ENCODE measurements around the gene GOLGA6C. TPM values are rescaled to one million over a fixed set of nuclear protein-coding genes. Genes with fewer than 3 reads are reported as not detected.
"Not testable (repeated sequence)": the region's sequence is repeated elsewhere in the genome, so short reads cannot be mapped to it uniquely, and the experiment has no call there.

GOLGA6C gene
- total RNA-seq: not detected
- not detected for polyA plus RNA-seq
- total RNA-seq: 0 to 0.09 (median 0) reads per million in 6 experiments

DNA sequence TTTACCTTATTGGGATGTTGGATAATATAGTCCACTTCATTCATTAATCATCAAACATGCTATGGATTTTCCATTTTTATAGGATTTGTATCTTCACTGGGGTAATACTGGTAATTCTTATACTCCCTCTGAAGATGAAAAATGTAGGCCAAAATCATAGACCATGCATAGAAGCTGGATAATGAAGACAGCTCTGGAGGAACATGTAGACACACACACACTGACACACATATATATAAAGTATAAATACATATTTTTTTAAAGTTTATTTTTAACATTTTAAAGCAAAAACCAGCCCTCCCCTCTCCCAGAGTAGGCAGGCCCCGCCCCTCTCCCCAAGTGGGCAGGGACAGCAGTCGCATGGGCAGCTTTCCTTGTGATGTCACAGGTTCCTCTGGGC lies at the start of gene GOLGA6C:
GOLGA6C (plus strand) TSS at position 301 of the 400 bp plus-strand sequence. CDS start 265 bp downstream, outside the sequence.
- H3K4me3 Mint-ChIP-seq, ATAC-seq: not testable (repeated sequence)

DNA sequence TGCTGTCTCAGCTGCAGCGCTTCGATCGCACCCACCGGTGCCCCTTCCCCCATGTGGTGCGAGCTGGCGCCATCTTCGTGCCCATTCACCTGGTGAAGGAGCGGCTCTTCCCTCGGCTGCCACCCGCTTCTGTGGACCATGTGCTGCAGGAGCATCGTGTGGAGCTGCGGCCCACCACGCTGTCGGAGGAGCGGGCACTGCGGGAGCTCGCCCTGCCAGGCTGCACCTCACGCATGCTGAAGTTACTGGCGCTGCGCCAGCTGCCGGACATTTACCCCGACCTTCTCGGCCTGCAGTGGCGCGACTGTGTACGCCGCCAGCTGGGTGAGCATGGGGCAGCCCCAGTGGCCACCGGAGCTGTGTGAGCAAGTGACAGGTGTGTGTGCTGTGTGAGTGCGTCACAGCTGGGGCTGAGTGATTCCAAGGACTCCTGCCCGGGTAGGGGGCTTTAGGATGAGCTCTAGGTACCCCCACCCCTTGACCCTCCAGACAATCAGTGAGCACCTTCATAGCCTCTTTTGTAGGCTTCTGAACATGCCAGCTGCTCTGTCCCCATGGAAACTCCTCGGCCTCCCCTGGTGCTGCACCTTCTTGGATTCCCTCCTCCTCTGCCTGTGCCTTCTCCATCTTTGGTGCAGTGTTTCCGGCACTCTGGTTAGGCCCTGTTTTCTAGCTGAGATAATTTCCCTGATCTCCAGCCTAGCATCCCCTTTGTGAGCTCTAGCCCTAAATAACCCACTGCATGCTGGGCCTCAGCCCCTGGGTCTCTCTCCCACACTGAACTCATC lies 49.4 kb upstream of the GOLGA6C start:
- POLR2A ChIA-PET: no interaction called here
- peak overlapping the region in 3 of 10 donors; percentile 40 to 70 (median 70) for H3K27ac Mint-ChIP-seq
- H3K9me3 Mint-ChIP-seq: no peaks in the 10 kb centered on the region
- H3K4me3 Mint-ChIP-seq: peak overlapping the region in 1 of 10 donors; percentile 18
- H3K4me1 Mint-ChIP-seq: peaks cover 25 to 62% (median 49%) of the 10 kb centered on the region in 4 donors
- ATAC-seq (no peak), DNase-seq (no peak)
- no peaks in the 10 kb centered on the region for H3K27me3 Mint-ChIP-seq
- peaks cover 0 to 51% (median 0%) of the 10 kb centered on the region in 3 donors for H3K36me3 Mint-ChIP-seq

More for the DNA sequence above, at the start of gene GOLGA6C:
- H3K27ac Mint-ChIP-seq, H3K36me3 Mint-ChIP-seq, POLR2A ChIA-PET, DNase-seq, H3K9me3 Mint-ChIP-seq, H3K4me1 Mint-ChIP-seq, H3K27me3 Mint-ChIP-seq: not testable (repeated sequence)

DNA sequence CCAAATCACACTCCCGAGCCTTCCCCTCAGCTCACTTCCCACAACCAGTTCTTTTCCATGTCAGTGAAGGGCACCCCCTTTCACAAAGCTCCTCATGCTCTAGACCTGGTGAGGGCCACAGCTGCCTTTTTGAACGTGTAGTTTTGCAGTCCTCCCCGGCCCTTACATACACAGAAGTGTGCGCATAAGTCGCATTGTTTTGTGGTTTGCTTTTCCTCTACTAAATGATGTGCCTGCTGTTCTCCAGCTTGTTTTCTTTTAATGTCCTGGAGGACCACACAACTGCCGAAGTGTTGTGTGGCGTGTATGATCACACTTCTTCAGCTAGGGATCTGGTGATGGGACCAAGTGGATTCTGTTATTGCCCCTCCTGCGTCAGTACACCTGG lies 48.9 kb upstream of the GOLGA6C start:
- Mint-ChIP-seq H3K4me1 (peaks cover 22 to 56% (median 43%) of the 10 kb centered on the region in 4 donors), H3K36me3 (peaks cover 0 to 51% (median 0%) of the 10 kb centered on the region in 3 donors), H3K4me3 (peak overlapping the region in 1 of 10 donors; percentile 18), H3K9me3 (no peaks in the 10 kb centered on the region), H3K27ac (peak overlapping the region in 5 of 10 donors; percentile 47 to 75 (median 70)), H3K27me3 (no peaks in the 10 kb centered on the region)
- POLR2A ChIA-PET: interaction anchor here (0.7 kb wide), 1 partner anchor 168 kb away, joined by 3 read pairs; no protein-coding TSS in a partner anchor
- ATAC-seq (no peak), DNase-seq (no peak)

GRCh38 chr15:75210811-75211230 lies 47.3 kb upstream of the GOLGA6C start:
- peak overlapping the region in 6 of 10 donors; percentile 14 to 91 (median 57) for H3K27ac Mint-ChIP-seq
- H3K36me3 Mint-ChIP-seq: peaks cover 0 to 49% (median 0%) of the 10 kb centered on the region in 3 donors
- no peaks in the 10 kb centered on the region for H3K27me3 Mint-ChIP-seq
- H3K4me1 Mint-ChIP-seq: peaks cover 20 to 47% (median 38%) of the 10 kb centered on the region in 4 donors
- no peak overlapping the region for H3K4me3 Mint-ChIP-seq
- ATAC-seq: no peak
- POLR2A ChIA-PET: no interaction called here
- no peak for DNase-seq
- no peaks in the 10 kb centered on the region for H3K9me3 Mint-ChIP-seq

DNA sequence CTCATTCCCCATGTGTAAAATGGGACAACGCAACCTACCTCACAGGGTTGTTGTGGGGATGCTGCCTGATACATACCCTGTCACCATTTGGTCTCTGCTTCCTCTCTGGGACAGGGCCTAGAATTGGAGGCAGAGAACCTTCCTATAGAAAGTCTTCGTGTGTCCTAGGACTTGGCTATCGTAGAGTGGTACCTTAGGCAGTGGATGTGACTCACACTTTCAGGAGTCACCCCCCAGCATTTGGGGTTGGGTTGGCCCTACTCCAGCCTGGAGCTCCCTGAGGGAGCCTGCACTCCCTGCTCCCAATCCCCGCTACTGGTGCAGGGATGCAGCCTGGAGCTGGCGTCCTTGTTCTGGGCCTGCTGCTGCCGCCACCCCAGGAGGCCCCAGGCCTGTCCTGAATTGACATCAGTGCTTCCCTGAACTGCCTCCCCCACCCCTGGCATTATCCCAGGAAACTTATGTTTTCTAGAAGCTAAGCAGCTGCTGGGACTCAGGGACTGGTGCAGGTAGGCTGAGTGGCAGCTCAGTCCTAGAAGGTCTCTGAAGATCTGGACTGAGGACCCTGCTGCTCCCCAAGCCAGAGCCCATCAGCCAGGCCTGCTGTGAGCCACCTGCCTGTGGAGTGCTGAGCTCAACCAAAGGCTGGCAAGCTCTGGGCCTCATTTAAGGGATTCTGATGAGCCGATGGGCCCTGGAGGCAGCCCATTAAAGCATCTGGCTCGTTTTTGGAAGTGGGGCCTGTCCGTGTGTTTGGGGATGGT lies 46.5 kb upstream of the GOLGA6C start:
- H3K27me3 Mint-ChIP-seq: no peaks in the 10 kb centered on the region
- H3K36me3 Mint-ChIP-seq: peaks cover 0 to 43% (median 0%) of the 10 kb centered on the region in 3 donors
- peak overlapping the region in 5 of 10 donors; percentile 10 to 80 (median 46) for H3K27ac Mint-ChIP-seq
- H3K9me3 Mint-ChIP-seq: no peaks in the 10 kb centered on the region
- ATAC-seq: no peak
- H3K4me1 Mint-ChIP-seq: peaks cover 20 to 49% (median 40%) of the 10 kb centered on the region in 4 donors
- DNase-seq: no peak
- POLR2A ChIA-PET: no interaction called here
- H3K4me3 Mint-ChIP-seq: no peak overlapping the region

- Mint-ChIP-seq H3K4me3 (no peak overlapping the region), H3K27ac (peak overlapping the region in 7 of 10 donors; percentile 22 to 80 (median 65)), H3K27me3 (no peaks in the 10 kb centered on the region), H3K36me3 (peaks cover 0 to 39% (median 0%) of the 10 kb centered on the region in 3 donors), H3K4me1 (peaks cover 20 to 47% (median 39%) of the 10 kb centered on the region in 4 donors), H3K9me3 (no peaks in the 10 kb centered on the region)
- POLR2A ChIA-PET: no interaction called here
- DNase-seq (no peak), ATAC-seq (no peak)
Measured at GRCh38 chr15:75212200-75212858, 45.8 kb upstream of the GOLGA6C start.

- ATAC-seq (no peak), DNase-seq (no peak)
- Mint-ChIP-seq H3K4me3 (no peak overlapping the region), H3K27me3 (no peaks in the 10 kb centered on the region), H3K36me3 (peaks cover 0 to 32% (median 0%) of the 10 kb centered on the region in 3 donors), H3K4me1 (peaks cover 20 to 45% (median 38%) of the 10 kb centered on the region in 4 donors), H3K9me3 (no peaks in the 10 kb centered on the region), H3K27ac (no peak overlapping the region)
- POLR2A ChIA-PET: no interaction called here
Measured at GRCh38 chr15:75213212-75213767, 44.8 kb upstream of the GOLGA6C start.

- POLR2A ChIA-PET: no interaction called here
Measured at GRCh38 chr15:75213768-75214221, 44.3 kb upstream of the GOLGA6C start.

GRCh38 chr15:75214293-75215096 lies 43.6 kb upstream of the GOLGA6C start:
- Mint-ChIP-seq H3K27me3 (no peaks in the 10 kb centered on the region), H3K27ac (peak overlapping the region in 4 of 10 donors; percentile 62 to 85 (median 67)), H3K9me3 (no peaks in the 10 kb centered on the region), H3K4me3 (no peak overlapping the region), H3K4me1 (peaks cover 14 to 36% (median 31%) of the 10 kb centered on the region in 4 donors), H3K36me3 (peaks cover 0 to 20% (median 2%) of the 10 kb centered on the region in 3 donors)
- ATAC-seq (no peak), DNase-seq (no peak)
- POLR2A ChIA-PET: interaction anchor here (1.0 kb wide), 1 partner anchor 13 kb away, joined by 4 read pairs; the partner anchor contains the start of gene C15orf39

More at GRCh38 chr15:75213768-75214221, 44.3 kb upstream of the GOLGA6C start:
- peak overlapping the region in 1 of 10 donors; percentile 85 for H3K27ac Mint-ChIP-seq
- ATAC-seq (no peak), DNase-seq (no peak)
- H3K36me3 Mint-ChIP-seq: peaks cover 0 to 27% (median 0%) of the 10 kb centered on the region in 3 donors
- peak overlapping the region in 1 of 10 donors; percentile 31 for H3K4me3 Mint-ChIP-seq
- no peaks in the 10 kb centered on the region for H3K9me3 Mint-ChIP-seq
- H3K4me1 Mint-ChIP-seq: peaks cover 20 to 43% (median 36%) of the 10 kb centered on the region in 4 donors
- H3K27me3 Mint-ChIP-seq: no peaks in the 10 kb centered on the region

- Mint-ChIP-seq H3K36me3 (peaks cover 0 to 13% (median 2%) of the 10 kb centered on the region in 3 donors), H3K4me3 (no peak overlapping the region), H3K27ac (peak overlapping the region in 7 of 10 donors; percentile 48 to 85 (median 72)), H3K9me3 (no peaks in the 10 kb centered on the region), H3K27me3 (no peaks in the 10 kb centered on the region), H3K4me1 (peaks cover 8 to 27% (median 25%) of the 10 kb centered on the region in 4 donors)
- ATAC-seq (peak in 1 of 2 donors; percentile 24), DNase-seq (no peak)
- POLR2A ChIA-PET: interaction anchor here (1.0 kb wide), 1 partner anchor 14 kb away, joined by 4 read pairs; the partner anchor contains the start of gene C15orf39
Measured at GRCh38 chr15:75215107-75216004, 42.8 kb upstream of the GOLGA6C start.

Measured in naive thymus-derived CD8-positive, alpha-beta T cell (primary cell).